Measurements from ENCODE around the gene CD151.

Gene CD151

DNA sequence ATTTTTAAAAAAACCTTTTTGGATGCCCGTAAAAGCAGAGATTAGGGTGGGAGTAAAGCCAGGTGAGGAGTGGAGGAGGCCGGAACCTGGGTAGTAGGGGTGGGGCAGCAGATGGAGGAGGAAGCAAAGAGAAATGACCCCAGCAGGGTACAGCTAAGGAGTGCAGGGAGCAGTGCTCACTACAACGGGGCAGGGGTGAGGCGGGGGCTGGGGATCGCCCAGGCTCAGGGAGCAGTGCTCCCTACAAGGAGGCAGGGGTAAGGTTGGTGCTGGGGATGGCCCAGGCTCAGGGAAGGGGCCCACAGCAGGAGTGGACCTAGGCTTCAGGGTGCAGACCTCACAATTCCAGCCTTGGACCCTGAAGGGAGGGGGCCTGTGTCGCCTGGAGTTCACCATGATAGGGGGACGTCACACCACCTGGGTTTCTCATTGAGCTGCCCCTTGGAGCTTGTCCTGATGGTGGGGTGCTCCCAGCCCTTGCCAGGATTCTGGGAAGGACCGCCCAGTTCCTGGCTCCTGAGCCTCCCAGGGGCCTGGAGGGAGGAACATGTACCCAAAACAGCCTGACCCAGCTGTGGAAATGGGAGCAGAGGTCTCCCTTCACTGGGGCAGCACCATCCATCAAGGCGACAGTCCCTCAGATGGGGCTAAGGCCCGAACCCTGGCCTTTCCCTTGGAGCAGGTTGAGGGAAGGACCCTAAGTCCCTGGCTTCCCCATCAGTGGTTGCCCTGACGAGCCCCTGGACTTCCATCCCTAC, 16.9 kb upstream of the CD151 start:
- no peak for DNase-seq

DNA sequence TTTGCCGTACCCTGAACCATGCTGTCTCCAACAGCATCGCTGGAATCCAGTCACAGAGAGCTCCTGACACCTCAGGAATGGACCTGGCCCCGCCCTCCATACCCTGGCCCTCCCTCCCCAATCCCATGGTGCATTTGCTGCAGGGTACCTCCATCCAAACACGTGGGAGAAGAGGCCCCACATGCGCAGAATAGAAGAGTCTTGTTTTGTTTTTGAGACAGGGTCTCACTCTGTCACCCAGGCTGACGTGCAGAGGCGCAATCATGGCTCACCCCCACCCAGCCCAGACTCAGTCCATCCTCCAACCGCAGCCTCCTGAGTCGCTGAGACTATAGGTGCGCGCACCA, 16.3 kb upstream of the CD151 start:
- DNase-seq: no peak

DNA sequence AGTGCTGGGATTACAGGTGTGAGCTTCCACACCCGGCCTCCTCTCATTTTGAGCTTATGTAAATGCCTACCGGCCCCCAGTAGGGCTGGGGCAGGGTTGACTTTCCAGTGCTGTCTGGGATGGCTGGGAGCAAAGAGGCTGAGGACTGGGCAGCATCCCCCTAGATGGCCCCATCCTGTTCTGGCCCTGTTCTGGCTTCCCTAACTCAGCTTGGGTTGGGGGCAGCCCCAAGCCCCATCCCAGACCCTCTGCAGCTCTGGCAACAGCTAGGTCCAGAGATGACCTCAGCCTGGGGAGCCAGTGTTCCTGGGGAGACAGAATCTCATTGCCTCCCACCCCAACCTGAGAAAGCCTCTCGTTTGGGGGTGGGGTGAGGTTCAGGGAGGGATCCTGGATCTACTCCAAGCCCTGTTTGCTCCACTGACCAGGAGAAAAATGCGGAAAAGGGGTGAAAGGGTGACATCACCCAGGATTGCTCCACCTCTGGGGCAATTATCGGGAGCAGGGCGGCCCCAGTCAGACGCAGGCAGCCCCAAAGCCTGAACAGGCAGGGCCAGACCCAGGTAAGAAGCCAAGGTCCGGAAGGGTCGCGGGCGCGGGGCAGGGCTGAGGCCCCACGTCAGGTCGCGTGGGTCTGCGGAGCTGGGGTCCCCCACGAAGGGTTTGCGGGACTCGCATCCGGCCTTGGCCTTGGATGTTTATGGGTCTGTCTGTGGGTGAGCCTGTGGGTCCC, 14.2 kb upstream of the CD151 start, which contains the start of gene PNPLA2:
TSS of gene PNPLA2 (plus strand) at position 519 of the 733 bp plus-strand sequence. CDS start 805 bp downstream, outside the sequence.
- no peak for DNase-seq

DNA sequence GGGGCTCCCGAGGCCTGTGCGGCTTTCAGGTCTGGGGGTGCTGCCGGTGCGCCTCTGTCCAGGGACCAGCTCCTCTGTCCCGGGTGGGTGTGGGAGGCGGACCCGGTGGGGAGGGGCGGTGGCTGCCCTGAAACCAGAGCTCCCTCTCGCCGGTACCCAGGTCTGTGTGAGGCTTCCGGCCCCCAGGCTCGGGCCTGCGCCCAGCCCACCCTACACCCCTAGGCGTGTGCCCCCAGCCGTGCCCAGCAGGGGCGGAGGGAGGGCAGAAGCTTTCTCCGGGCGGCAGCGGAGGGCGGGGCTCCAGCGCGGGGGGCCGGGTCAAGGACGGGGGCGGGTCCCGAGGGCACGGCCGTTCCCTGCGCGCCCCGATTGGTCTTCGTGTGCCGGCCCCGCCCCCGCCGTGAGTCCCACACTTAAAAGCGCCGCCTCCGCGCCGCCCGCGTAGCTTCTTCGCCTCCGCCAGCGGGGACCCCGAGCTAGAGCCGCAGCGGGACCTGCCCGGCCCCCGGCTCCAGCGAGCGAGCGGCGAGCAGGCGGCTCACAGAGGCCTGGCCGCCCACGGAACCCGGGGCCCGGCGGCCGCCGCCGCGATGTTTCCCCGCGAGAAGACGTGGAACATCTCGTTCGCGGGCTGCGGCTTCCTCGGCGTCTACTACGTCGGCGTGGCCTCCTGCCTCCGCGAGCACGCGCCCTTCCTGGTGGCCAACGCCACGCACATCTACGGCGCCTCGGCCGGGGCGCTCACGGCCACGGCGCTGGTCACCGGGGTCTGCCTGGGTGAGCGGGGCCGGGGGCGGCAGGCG, 13.4 kb upstream of the CD151 start:
- peak; percentile 91 for DNase-seq

DNA sequence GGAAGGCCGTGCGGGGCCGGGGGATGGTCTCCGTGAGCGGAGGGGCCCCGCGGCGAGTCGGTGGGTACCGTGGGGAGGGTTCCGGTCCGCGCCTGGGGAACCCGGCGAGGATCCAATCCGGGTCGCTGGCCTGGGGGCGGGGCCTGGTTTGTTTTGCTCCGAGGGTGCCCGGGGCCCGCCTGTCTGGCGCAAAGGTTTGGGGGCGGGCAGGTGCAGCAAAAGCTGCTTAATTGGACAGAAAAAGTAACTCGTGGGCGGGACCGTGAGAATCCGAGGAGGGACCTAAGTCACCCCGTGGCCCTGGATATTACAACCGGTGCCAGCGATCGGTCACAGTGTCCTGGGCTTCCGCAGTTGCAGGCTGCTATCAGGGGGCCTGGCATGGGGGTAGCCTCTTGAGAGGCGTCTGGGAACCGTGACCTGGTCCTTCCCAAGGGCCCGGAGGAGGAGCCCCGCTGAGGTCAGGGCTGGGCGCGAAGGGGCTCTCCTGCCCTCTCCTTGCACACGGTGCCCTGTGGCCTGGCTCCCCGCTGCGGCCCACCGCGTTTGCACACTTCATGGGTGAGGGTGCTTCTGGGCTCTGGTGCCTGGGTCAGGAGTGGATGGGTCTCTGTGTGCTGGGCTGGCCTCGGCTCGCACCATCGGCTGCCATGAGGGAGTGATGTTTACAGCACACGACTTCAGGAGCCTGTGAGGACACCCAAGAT, 12.7 kb upstream of the CD151 start:
- DNase-seq: peak; percentile 85

DNA sequence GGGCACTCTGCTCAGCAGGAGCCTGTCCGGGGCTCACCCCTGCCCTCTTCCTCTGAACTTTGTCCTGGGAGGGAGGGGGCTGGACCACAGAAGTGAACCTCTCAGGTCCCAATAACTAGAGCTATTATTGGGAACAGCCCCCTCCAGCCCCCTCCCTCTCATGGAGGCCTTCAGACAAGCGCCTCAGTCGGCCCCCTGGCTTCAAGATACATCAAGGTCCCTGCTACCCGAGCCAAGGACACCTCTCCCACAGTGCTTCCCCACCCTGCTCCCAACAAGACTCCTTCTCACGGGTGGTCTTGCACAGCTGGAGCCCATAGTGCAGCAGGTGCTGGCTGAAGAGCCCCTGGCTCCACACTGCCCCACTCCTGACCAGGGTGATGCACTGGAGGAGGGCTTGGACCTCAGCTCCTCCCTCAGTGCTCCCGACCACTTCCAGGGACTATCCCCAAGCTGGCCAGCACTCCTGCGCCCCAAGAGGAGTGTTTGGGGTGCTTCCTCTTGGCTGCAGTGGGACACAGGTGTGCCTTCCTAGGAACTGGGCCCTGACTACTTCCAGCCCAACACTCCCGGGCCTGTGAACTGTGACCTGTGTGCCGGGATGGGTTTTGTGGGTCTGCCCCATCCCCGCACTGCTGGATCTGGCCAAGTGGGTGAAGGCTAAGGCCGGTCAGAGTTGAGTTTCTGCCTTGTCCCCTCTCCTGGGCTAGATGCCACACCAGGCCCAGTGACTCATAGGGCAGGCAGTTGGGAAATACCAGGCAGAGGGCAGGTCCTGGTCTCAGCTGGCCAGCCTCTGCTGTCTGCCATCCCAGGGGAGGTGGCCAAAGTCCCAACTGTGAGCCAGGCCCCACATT, 11.9 kb upstream of the CD151 start:
- DNase-seq: no peak

DNA sequence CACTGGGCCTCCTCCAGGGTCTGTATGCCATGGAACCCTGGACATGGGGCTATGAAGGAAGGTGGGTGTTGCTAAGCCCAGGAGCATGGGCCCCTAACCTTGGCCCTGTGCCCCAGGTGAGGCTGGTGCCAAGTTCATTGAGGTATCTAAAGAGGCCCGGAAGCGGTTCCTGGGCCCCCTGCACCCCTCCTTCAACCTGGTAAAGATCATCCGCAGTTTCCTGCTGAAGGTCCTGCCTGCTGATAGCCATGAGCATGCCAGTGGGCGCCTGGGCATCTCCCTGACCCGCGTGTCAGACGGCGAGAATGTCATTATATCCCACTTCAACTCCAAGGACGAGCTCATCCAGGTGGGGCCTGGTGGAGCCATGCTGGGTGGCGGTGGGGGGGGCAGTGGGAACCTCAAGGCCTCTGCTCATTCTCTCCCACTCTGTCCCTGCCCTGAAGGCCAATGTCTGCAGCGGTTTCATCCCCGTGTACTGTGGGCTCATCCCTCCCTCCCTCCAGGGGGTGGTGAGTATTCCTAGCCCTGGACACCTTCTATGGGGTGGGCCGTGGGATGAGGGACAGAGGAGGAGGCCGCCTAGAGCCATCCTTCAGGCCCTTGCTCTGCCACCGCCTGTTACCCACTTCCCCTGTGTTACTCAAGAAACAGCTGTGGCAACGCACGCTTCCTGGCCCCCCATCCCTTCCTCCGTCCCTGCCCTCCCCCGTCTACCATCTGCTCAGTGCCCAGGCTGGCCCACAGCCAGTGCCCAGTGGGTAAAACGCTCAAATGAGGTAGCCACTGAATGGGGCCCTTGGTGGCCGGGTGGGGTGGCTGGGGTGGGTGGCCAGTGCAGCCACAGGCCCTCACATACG, 11.0 kb upstream of the CD151 start:
- DNase-seq: no peak

DNA sequence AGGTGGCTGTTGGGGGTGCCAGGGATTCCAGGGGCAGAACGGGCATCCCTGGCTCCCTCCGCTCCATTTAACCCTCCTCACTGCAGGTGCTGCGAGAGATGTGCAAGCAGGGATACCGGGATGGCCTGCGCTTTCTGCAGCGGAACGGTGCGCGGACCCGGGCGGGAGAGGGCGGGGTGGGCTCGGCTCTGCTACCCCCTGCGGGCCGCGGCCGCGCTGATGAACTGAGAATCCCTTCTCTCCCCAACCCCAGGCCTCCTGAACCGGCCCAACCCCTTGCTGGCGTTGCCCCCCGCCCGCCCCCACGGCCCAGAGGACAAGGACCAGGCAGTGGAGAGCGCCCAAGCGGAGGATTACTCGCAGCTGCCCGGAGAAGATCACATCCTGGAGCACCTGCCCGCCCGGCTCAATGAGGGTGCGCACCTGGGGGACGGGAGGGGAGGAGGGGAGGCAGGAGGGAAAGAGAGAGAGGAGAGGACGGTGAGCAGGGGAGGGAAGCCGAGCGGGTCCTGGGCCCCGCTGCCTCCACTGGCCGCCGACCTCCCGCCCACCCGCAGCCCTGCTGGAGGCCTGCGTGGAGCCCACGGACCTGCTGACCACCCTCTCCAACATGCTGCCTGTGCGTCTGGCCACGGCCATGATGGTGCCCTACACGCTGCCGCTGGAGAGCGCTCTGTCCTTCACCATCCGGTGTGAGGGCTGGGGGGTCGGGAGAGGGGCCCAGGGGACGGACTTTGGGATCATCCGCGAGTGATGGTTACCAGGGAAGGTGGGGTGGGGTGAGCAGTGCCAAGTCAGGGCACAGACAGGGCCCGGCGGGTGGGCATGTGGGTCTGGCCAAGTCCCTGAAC, 9.1 kb upstream of the CD151 start:
- no peak for DNase-seq

DNA sequence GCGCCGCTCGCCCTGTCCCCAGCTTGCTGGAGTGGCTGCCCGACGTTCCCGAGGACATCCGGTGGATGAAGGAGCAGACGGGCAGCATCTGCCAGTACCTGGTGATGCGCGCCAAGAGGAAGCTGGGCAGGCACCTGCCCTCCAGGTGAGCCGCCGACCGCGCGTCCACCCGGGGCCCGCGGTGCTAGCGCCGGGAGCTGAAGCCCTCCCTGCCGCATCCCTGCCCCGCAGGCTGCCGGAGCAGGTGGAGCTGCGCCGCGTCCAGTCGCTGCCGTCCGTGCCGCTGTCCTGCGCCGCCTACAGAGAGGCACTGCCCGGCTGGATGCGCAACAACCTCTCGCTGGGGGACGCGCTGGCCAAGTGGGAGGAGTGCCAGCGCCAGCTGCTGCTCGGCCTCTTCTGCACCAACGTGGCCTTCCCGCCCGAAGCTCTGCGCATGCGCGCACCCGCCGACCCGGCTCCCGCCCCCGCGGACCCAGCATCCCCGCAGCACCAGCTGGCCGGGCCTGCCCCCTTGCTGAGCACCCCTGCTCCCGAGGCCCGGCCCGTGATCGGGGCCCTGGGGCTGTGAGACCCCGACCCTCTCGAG, 8.4 kb upstream of the CD151 start:
- DNase-seq: no peak

DNA sequence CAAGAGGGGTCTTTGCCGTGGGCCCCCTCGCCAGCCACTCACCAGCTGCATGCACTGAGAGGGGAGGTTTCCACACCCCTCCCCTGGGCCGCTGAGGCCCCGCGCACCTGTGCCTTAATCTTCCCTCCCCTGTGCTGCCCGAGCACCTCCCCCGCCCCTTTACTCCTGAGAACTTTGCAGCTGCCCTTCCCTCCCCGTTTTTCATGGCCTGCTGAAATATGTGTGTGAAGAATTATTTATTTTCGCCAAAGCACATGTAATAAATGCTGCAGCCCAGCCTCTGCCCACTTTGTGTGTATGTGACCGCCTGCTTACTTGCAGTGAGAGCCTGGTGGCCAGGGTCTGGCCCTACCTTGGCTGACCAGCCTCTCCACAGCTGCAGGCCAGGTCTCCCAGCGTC, 7.8 kb upstream of the CD151 start:
- DNase-seq: no peak

DNA sequence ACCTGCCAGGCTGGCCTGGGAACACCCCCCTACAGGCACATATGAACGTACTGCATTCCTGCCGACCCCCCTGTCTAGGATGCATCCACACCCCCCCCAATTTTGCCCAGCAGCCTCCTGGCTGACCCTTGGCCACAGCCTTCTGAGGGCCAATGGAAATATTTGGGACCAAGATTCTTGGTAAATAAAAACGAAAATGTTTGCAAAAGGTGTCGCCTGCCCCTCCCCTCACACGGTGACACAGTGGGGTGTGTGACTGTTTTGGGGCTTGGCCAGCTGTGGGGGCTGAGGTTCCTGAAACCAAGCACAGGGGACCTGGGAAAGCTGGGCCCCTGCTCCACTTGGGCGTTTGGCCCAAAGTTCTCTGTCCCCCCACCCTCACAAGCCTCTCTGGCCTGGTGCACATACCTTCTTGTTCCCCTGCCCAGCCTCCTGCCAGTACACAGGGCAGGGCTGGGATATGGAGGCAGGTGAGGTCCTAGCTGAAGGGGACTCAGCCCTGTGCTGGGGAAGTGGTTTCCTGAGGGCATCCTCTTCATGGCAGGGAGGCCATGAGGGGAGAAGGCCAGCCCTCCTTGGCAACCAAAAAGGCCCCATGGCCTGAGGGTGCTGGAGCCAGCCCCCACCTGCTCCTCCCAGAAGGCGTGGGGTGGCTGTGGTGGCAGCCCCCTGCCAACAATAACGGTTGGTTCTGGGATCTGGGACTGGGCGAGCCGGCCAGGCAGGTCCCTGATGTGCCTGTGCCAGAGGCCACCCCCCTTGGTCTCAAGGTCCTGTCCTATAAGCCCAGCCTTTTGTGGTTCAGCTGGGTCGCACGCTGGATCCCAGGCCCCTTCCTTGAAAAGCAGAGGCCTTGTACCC, 7.2 kb upstream of the CD151 start:
- no peak for DNase-seq

DNA sequence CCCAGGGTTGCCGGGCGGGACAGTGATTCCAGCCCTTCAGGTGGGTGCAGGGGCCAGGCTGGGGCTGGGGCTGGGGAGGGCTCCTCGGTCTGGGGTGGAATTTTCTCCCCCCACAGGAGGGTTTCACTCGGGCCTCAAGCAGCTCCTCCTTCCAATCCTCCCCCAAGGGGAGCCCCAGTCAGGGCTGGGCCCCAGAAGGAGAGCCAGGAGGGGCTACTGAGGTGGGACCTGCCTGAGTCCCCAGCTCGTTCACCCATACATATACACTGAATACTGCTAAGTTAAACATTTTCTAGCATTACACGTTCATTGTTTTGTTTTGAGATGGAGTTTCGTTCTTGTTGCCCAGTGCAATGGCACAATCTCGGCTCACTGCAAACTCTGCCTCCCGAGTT, 6.5 kb upstream of the CD151 start:
- no peak for DNase-seq

DNA sequence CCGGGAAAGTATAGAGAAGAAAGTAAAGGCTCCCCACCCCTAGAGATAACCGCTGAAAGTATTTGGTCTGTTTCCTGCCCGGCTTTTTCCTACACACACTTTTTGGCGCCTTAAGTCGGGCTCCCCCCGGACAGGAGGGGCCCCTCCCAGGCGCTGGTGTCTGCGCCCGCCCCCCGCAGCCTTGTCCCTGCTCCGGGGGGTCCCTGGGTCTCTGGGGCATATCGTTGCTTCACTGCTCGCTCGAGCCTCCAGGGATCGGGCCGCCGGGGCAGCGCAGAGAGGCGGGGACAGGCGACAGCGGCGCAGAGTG, 6.0 kb upstream of the CD151 start:
- DNase-seq: no peak

DNA sequence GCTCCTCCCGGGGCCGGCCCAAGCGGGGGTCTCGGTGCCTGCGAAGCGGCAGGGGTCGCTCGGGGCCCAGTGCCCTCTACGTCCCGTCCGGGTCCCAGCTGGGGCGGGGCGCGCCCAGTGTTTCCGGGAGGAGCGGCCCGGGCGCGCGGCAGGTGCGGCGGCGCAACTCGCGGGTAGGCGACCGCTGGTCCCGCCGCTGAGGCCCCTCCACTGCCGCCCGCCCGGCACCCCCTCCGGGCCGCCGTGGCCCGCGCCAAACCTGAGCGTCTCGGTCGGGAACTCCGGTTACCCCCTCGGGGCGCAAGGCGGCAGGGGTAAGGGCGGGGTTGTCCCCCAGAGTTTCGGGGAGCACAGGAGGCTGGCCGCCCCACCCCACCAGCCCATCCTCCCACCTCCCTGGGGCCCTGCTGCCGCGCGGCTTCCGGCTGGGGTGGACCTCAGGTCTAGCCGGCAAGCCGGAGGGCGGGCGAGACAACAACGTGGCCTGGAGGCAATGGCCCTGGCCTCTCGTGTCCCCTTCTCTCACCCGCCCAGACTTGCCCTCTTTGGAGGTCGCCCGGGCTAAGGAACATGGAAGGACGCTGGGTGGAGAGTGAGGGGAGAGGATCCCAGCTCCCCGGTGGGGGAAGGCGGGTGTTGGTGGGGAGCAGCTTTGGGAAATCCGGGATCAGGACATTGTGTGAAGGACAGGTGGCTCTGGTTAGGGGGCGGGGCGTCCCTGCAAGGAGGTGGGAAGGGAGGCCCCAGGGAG, 5.4 kb upstream of the CD151 start:
- DNase-seq: no peak

DNA sequence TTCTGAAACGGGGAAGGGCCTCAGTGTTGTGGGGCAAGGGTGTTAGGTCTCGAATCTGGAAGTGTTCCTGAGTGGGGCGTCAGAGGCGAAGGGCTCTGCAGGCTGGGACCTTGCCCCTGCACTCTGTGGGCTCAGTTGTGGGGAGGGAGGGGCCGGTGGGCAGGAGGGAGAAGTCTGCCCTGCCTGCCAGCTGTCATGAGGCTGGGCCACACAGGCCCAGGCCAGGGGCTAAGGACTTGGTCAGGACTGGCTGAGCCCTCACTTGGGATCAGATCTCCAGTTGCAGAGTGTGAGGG, 4.9 kb upstream of the CD151 start, which contains the start of gene CRACR2B:
TSS of gene CRACR2B (plus strand) at position 23 of the 296 bp plus-strand sequence. CDS start 689 bp downstream, outside the sequence.
- no peak for DNase-seq

DNA sequence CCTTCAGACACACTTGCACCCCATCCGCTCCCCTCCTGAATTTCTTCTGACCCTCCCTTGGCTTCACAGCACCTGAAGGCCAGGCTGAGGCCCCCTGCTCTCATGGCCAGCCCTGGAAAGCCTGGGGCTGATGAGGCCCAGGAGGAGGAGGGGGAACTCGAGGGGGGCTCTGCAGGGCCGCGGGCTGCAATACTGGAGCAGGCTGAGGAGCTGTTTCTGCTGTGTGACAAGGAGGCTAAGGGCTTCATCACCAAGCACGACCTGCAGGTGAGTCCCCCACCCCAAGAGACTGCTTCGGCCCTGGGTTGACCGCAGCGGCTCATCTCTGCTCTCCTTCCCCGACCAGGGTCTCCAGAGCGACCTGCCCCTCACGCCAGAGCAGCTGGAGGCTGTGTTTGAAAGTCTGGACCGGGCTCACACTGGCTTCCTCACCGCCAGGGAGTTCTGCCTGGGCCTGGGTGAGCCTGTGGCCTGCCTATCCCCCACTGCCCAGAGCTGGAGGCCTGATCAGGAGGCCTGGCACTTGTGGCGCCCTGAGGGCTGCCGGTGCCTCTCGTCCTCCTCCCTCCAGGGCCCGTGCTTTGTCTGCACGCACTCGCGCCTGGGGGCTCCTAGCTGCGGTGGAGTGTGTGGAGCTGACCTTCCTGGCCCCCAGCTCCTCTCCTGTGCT, 4.1 kb upstream of the CD151 start:
- DNase-seq: no peak

DNA sequence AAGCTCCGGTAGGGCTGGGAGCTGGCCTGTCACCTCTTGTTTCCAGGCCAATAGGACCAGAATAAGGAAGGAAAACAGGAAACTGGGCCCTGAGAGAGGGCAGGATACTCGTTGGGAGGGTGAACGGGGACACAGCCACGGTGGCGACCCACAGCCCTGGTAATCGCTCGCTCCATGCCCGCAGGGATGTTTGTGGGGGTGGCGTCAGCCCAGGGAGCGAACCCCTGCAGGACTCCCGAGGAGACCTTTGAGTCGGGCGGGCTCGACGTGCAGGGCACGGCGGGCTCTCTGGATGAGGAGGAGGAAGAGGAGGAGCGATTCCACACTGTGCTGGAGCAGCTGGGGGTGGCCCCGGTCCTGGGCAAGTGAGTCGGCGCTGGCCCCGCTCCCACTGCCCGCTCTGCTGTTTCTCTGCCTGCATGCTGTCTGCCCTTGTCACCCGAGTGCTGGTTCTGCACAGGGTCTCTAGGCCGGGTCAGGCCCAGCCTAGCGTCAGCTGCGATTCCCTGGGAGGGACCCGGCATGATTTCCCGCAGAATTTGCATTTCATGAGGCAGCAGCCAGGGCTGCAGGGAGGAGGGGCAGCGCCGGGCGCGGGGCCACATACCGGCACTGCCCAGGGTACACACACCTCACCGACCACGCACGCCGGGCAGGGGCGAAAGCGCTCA, 3.4 kb upstream of the CD151 start:
- DNase-seq: no peak

Measured in activated T-cell treated with anti-CD3 and anti-CD28 coated beads for 4 hours (primary cell).